Neural progenitor cell (in vitro differentiated cells): ENCODE data around the gene EOGT.

Source experiments
- EZH2 ChIP-seq: fragments of 200-600 bp; sonication (generic); IDR thresholded peaks from 2 replicates; pipeline ENCODE4 v1.6.1; 2017; ENCODE audit warnings: antibody characterized with exemption, mild to moderate bottlenecking, moderate library complexity
- TF ChIP-seq, protein P1 (sequence below): fragments of 200-600 bp; sonication (generic); IDR thresholded peaks from 2 replicates; pipeline ENCODE4 v1.5.1; 2017; ENCODE audit warnings: antibody characterized with exemption, mild to moderate bottlenecking

DNA sequence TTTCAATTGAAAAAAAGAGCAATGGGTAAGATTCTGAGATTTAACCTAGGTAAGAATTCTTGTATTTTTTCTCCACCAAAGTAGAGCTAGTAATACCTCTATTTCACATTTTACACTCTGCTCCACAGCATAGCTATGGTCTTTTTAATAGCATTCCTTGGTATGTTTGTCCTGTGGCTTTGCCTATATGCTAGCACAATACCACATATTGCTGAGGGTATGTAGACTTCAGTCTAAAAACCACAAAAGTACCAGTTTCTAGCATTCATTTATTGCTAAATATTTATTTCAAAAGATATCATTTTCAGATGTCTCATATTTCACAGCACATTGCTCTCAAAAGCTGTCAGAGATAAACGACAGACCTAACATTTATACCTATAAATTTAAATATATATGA, 18.2 kb upstream of the EOGT start:
- TF ChIP-seq, protein P1, sequence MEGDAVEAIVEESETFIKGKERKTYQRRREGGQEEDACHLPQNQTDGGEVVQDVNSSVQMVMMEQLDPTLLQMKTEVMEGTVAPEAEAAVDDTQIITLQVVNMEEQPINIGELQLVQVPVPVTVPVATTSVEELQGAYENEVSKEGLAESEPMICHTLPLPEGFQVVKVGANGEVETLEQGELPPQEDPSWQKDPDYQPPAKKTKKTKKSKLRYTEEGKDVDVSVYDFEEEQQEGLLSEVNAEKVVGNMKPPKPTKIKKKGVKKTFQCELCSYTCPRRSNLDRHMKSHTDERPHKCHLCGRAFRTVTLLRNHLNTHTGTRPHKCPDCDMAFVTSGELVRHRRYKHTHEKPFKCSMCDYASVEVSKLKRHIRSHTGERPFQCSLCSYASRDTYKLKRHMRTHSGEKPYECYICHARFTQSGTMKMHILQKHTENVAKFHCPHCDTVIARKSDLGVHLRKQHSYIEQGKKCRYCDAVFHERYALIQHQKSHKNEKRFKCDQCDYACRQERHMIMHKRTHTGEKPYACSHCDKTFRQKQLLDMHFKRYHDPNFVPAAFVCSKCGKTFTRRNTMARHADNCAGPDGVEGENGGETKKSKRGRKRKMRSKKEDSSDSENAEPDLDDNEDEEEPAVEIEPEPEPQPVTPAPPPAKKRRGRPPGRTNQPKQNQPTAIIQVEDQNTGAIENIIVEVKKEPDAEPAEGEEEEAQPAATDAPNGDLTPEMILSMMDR: no peak
- TF ChIP-seq EZH2: no peak
